H1 (cell line): Measurements from ENCODE around the gene PPFIBP2. TPM values are rescaled to one million over a fixed set of nuclear protein-coding genes. Genes with fewer than 3 reads are reported as not detected.

Source experiments
- CTCF ChIA-PET: fragments of 300-600 bp; sonication (Branson Sonifier 250); formaldehyde crosslinking; loops from one replicate; lab custom pipeline; 2021; ENCODE audit not compliant: partially characterized antibody; lab: Charles Lee
- POLR2A ChIA-PET: fragments of 300-600 bp; sonication (Branson Sonifier 250); formaldehyde crosslinking; loops from one replicate; lab custom pipeline; 2021; ENCODE audit warnings: inconsistent platforms; ENCODE audit not compliant: partially characterized antibody; lab: Charles Lee
- DNase-seq, 2 experiments: peaks; one replicate each; pipeline versions ENCODE4 v3.0.0 to v3.0.0-alpha.2; 2010 to 2022; ENCODE audit warnings: low spot score in 2 of 2, low read depth in 1 of 2, mixed read lengths in 1 of 2
- FAIRE-seq: peaks from 2 replicates; lab custom pipeline; 2011; peaks lifted over from hg19 to GRCh38; lab: Jason Lieb, UNC
- H2AFZ ChIP-seq: 2 replicates; pipeline ENCODE4 v1.8.1; 2012; ENCODE audit warnings: low read length, inconsistent platforms
- H2AK5ac ChIP-seq: 2 replicates; pipeline ENCODE4 v1.6.1; 2013; ENCODE audit warnings: low read depth, low read length
- H2BK120ac ChIP-seq: replicated peaks from 2 replicates; pipeline ENCODE3; 2013; ENCODE audit warnings: low read depth, low read length, inconsistent platforms
- H2BK12ac ChIP-seq: 2 replicates; pipeline ENCODE4 v1.6.1; 2013; ENCODE audit warnings: low read depth, low read length
- H2BK15ac ChIP-seq: 2 replicates; pipeline ENCODE4 v1.6.1; 2013; ENCODE audit warnings: low read length
- H2BK20ac ChIP-seq: 2 replicates; pipeline ENCODE4 v1.6.1; 2013; ENCODE audit warnings: low read length
- H2BK5ac ChIP-seq: 2 replicates; pipeline ENCODE4 v1.6.1; 2013; ENCODE audit warnings: low read depth, low read length
- H3K14ac ChIP-seq: 2 replicates; pipeline ENCODE4 v1.6.1; 2013; ENCODE audit warnings: inconsistent platforms; ENCODE audit not compliant: insufficient read length
- H3K18ac ChIP-seq: 2 replicates; pipeline ENCODE4 v1.6.1; 2013; ENCODE audit warnings: low read length; ENCODE audit errors: extremely low read depth
- H3K23ac ChIP-seq: 2 replicates; pipeline ENCODE4 v1.6.1; 2013; ENCODE audit warnings: inconsistent platforms; ENCODE audit not compliant: insufficient read length
- H3K23me2 ChIP-seq: 2 replicates; pipeline ENCODE4 v1.6.1; 2013; ENCODE audit warnings: low read depth, low read length
- H3K27ac ChIP-seq: 2 replicates; pipeline ENCODE4 v1.6.1; 2011; ENCODE audit warnings: low read depth, low read length, inconsistent platforms
- H3K27me3 ChIP-seq, 4 experiments: replicated peaks in 1 of 4; 1 replicate in 1 of 4; 2 replicates in 3 of 4; pipeline versions ENCODE4 v1.6.1 to v1.8.1; 2011 to 2013; ENCODE audit warnings: low read length in 3 of 4, mild to moderate bottlenecking in 3 of 4, inconsistent platforms in 2 of 4, mixed read lengths in 2 of 4, moderate library complexity in 1 of 4; ENCODE audit not compliant: control insufficient read depth in 3 of 4, insufficient read depth in 3 of 4; ENCODE audit errors: extremely low read depth in 1 of 4
- H3K36me3 ChIP-seq, 4 experiments: 2 replicates each; pipeline versions ENCODE4 v1.6.1 to v1.8.1; 2011 to 2013; ENCODE audit warnings: mild to moderate bottlenecking in 4 of 4, low read length in 3 of 4, moderate library complexity in 2 of 4, control low read depth in 1 of 4, inconsistent platforms in 1 of 4; ENCODE audit not compliant: insufficient read depth in 4 of 4, control insufficient read depth in 2 of 4
- H3K4ac ChIP-seq: replicated peaks from 2 replicates; pipeline ENCODE3; 2013; ENCODE audit warnings: low read length, low read depth, mixed read lengths, inconsistent platforms; ENCODE audit not compliant: insufficient read length
- H3K4me1 ChIP-seq, 4 experiments: replicated peaks in 1 of 4; 1 replicate in 1 of 4; 2 replicates in 3 of 4; pipeline versions ENCODE4 v1.6.1 to v1.8.1; 2011 to 2013; ENCODE audit warnings: low read length in 3 of 4, inconsistent platforms in 2 of 4, mixed read lengths in 1 of 4; ENCODE audit not compliant: insufficient read depth in 4 of 4, control insufficient read depth in 3 of 4
- H3K4me2 ChIP-seq, 2 experiments: 2 replicates each; pipeline versions ENCODE4 v1.6.1 to v1.8.1; 2011 to 2013; ENCODE audit warnings: low read depth in 2 of 2, low read length in 2 of 2, control low read depth in 1 of 2, inconsistent platforms in 1 of 2, mild to moderate bottlenecking in 1 of 2; ENCODE audit not compliant: insufficient read depth in 1 of 2
- H3K4me3 ChIP-seq, 4 experiments: fragments of 200-600, 300-600 bp in 1 of 4; sonication (generic), shearing (Covaris generic), sonication (Bioruptor Twin) in 1 of 4; 2 replicates each; pipeline versions ENCODE4 v1.5.1 to v1.8.1; 2011 to 2016; ENCODE audit warnings: low read length in 4 of 4, low read depth in 3 of 4, control low read depth in 2 of 4, inconsistent platforms in 2 of 4, mild to moderate bottlenecking in 2 of 4, mixed read lengths in 1 of 4, moderate library complexity in 1 of 4; ENCODE audit not compliant: insufficient read depth in 2 of 4; ENCODE audit errors: extremely low read depth in 1 of 4
- H3K56ac ChIP-seq: replicated peaks from 2 replicates; pipeline ENCODE3; 2013; ENCODE audit warnings: low read depth, mild to moderate bottlenecking, mixed read lengths, low read length, inconsistent platforms; ENCODE audit not compliant: insufficient read length
- H3K79me1 ChIP-seq: 2 replicates; pipeline ENCODE4 v1.6.1; 2013; ENCODE audit warnings: low read depth, low read length, control low read depth
- H3K79me2 ChIP-seq, 2 experiments: 2 replicates each; pipeline versions ENCODE4 v1.6.1 to v1.8.1; 2012 to 2013; ENCODE audit warnings: low read length in 2 of 2, mild to moderate bottlenecking in 2 of 2, inconsistent platforms in 1 of 2; ENCODE audit not compliant: insufficient read depth in 2 of 2, control insufficient read depth in 1 of 2
- H3K9ac ChIP-seq, 4 experiments: replicated peaks in 1 of 4; 1 replicate in 1 of 4; 2 replicates in 3 of 4; pipeline versions ENCODE4 v1.6.1 to v1.8.1; 2011 to 2013; ENCODE audit warnings: low read depth in 3 of 4, low read length in 3 of 4, control low read depth in 2 of 4, mild to moderate bottlenecking in 2 of 4, moderate library complexity in 2 of 4, inconsistent platforms in 1 of 4; ENCODE audit errors: extremely low read depth in 1 of 4
- H3K9me3 ChIP-seq, 2 experiments: 2 replicates each; pipeline versions ENCODE4 v1.6.1 to v1.8.1; 2012 to 2013; ENCODE audit warnings: mild to moderate bottlenecking in 2 of 2, moderate library complexity in 2 of 2, control low read depth in 1 of 2, inconsistent platforms in 1 of 2, low read depth in 1 of 2, low read length in 1 of 2, mixed read lengths in 1 of 2; ENCODE audit not compliant: insufficient read depth in 2 of 2
- H4K20me1 ChIP-seq, 2 experiments: replicated peaks in 1 of 2; 2 replicates each; pipeline versions ENCODE3 to v1.8.1; 2011 to 2013; ENCODE audit warnings: inconsistent platforms in 2 of 2, low read length in 2 of 2, mild to moderate bottlenecking in 1 of 2; ENCODE audit not compliant: insufficient read depth in 2 of 2, control insufficient read depth in 1 of 2
- H4K5ac ChIP-seq: 2 replicates; pipeline ENCODE4 v1.6.1; 2013; ENCODE audit warnings: low read length, low read depth, mixed read lengths, inconsistent platforms; ENCODE audit not compliant: insufficient read length
- H4K8ac ChIP-seq: 2 replicates; pipeline ENCODE4 v1.8.0; 2013; ENCODE audit warnings: mild to moderate bottlenecking, moderate library complexity, low read length, inconsistent platforms; ENCODE audit not compliant: insufficient read depth; ENCODE audit errors: extremely low read depth
- H4K91ac ChIP-seq: replicated peaks from 2 replicates; pipeline ENCODE3; 2013; ENCODE audit warnings: low read length, mixed read lengths, inconsistent platforms; ENCODE audit not compliant: insufficient read length
- BCL11A ChIP-seq, 2 experiments: IDR thresholded peaks; one replicate each; pipeline ENCODE4 v1.6.1; 2011; ENCODE audit warnings: low read depth in 2 of 2, low read length in 2 of 2, mild to moderate bottlenecking in 2 of 2
- HDAC6 ChIP-seq: IDR thresholded peaks from one replicate; pipeline ENCODE4 v1.7.1; 2012; ENCODE audit warnings: low read depth, mild to moderate bottlenecking, inconsistent platforms, low read length, moderate library complexity
- JUND ChIP-seq: IDR thresholded peaks from 2 replicates; pipeline ENCODE4 v1.6.1; 2011; ENCODE audit warnings: mild to moderate bottlenecking, improper control_type of control experiment, low read length
- KDM4A ChIP-seq: IDR thresholded peaks from one replicate; pipeline ENCODE4 v1.7.1; 2012; ENCODE audit warnings: low read depth, mild to moderate bottlenecking, moderate library complexity, low read length, inconsistent platforms; ENCODE audit not compliant: severe bottlenecking
- MAFK ChIP-seq: IDR thresholded peaks from 2 replicates; pipeline ENCODE4 v1.6.1; 2012; ENCODE audit warnings: low read depth, mild to moderate bottlenecking, improper control_type of control experiment, low read length
- POLR2AphosphoS5 ChIP-seq: IDR thresholded peaks from 2 replicates; pipeline ENCODE4 v1.6.1; 2011; ENCODE audit warnings: low read depth, low read length
- TAF7 ChIP-seq: optimal IDR thresholded peaks from 2 replicates; pipeline ENCODE3; 2011; ENCODE audit warnings: low read depth, mild to moderate bottlenecking, inconsistent platforms, low read length, moderate library complexity, borderline replicate concordance
- polyA plus RNA-seq, 7 experiments: library from polyadenylated mRNA; depleted of rRNA in 3 of 7; stranded (reverse) in 5 of 7; unstranded in 2 of 7; fragments of >200 nt in 5 of 7; fragments of 200-250 nt in 2 of 7; gene quantifications; 1 replicate in 5 of 7; 2 replicates in 1 of 7; 4 replicates in 1 of 7; pipeline versions ENCODE4 v1.2.1 to v1.2.3, GENCODE V29; 2011 to 2013; ENCODE audit warnings: missing spikeins in 2 of 7, mixed read lengths in 2 of 7
- total RNA-seq: library from RNA; stranded (reverse); fragmentation: NEBNext Ultra II Directional; extraction: Animal tissue kit (Norgen Biotek cat#: 25700); gene quantifications from 2 replicates; pipeline ENCODE4 v1.2.1, GENCODE V29; 2021
- TF ChIP-seq, protein P1 (sequence below), 3 experiments: IDR thresholded peaks; 1 replicate in 2 of 3; 2 replicates in 1 of 3; pipeline versions ENCODE4 v1.5.1 to v1.6.1; 2011; ENCODE audit warnings: low read length in 3 of 3, mild to moderate bottlenecking in 3 of 3, inconsistent platforms in 2 of 3, low read depth in 1 of 3, moderate library complexity in 1 of 3; ENCODE audit not compliant: insufficient read depth in 1 of 3; ENCODE audit errors: control extremely low read depth in 1 of 3

PPFIBP2 gene
- total and polyA plus RNA-seq, 2 of the 8 experiments (the other 6 are each of a cell fraction or from before 2014, with no cell fraction given), result 5.5 to 9.8 TPM

DNA sequence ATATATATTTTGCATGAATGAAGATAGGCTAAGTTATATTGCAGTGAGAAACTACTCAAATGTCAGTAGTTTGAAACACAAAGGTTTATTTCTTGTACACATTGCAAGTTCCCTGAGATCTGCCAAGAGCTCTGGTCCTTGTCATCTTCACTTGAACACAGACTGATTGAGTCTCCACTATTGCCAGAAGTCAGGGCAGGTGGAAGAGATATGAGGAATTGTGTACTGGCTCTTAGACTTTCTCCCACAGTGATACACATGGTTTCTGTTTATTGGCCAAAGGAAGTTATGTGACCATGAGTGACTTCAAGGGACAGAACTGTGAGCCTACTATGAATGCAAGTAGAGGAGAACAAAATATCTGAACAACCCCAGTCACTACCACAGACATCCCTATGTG, 44.2 kb downstream of the PPFIBP2 start:
- Histone ChIP-seq H3K79me2 (no peaks in the 10 kb centered on the region), H4K91ac (no peak overlapping the region), H3K4me1 (peaks cover 0 to 3% (median 0%) of the 10 kb centered on the region in 4 experiments; a peak in 2 of 7 replicates), H4K8ac (no peak overlapping the region), H2BK15ac (no peak overlapping the region), H4K20me1 (peaks cover 0 to 2% of the 10 kb centered on the region in 2 experiments), H4K5ac (no peak overlapping the region), H2AFZ (no peak overlapping the region), H3K36me3 (no peaks in the 10 kb centered on the region), H3K23me2 (no peaks in the 10 kb centered on the region), H3K56ac (no peak overlapping the region), H3K4ac (no peak overlapping the region), H2BK5ac (no peak overlapping the region), H3K27me3 (no peaks in the 10 kb centered on the region), H3K27ac (no peak overlapping the region), H2BK120ac (no peak overlapping the region), H3K9me3 (no peaks in the 10 kb centered on the region), H3K4me2 (no peak overlapping the region), H3K14ac (no peak overlapping the region), H3K23ac (no peak overlapping the region), H2BK20ac (no peak overlapping the region), H2BK12ac (no peak overlapping the region), H2AK5ac (no peak overlapping the region), H3K18ac (no peak overlapping the region), H3K79me1 (no peaks in the 10 kb centered on the region), H3K4me3 (no peak overlapping the region), H3K9ac (no peak overlapping the region)
- no peak for FAIRE-seq
- ChIA-PET POLR2A (no interaction called here), CTCF (interaction anchor here (0.9 to 4.2 kb wide), 5 partner anchors 9 to 99 kb away, joined by 3 to 23 read pairs (median 3); no protein-coding TSS in a partner anchor)
- DNase-seq, result no peak
- TF ChIP-seq KDM4A (no peak), TAF7 (no peak), BCL11A (IDR thresholded peaks at IDR 0.05; ENCODE audit: low read depth in 2 of 2, low read length in 2 of 2) (no peak), JUND (no peak), MAFK (no peak), HDAC6 (no peak), POLR2AphosphoS5 (no peak)
- TF ChIP-seq, protein P1, sequence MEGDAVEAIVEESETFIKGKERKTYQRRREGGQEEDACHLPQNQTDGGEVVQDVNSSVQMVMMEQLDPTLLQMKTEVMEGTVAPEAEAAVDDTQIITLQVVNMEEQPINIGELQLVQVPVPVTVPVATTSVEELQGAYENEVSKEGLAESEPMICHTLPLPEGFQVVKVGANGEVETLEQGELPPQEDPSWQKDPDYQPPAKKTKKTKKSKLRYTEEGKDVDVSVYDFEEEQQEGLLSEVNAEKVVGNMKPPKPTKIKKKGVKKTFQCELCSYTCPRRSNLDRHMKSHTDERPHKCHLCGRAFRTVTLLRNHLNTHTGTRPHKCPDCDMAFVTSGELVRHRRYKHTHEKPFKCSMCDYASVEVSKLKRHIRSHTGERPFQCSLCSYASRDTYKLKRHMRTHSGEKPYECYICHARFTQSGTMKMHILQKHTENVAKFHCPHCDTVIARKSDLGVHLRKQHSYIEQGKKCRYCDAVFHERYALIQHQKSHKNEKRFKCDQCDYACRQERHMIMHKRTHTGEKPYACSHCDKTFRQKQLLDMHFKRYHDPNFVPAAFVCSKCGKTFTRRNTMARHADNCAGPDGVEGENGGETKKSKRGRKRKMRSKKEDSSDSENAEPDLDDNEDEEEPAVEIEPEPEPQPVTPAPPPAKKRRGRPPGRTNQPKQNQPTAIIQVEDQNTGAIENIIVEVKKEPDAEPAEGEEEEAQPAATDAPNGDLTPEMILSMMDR (IDR thresholded peaks at IDR 0.05; ENCODE audit: control extremely low read depth in 1 of 3, insufficient read depth in 1 of 3, low read depth in 1 of 3, low read length in 3 of 3), result no peak
